Mesenchymal stem cell (in vitro differentiated cells and primary cell): ENCODE measurements around the gene PNCK.

Experiments used
- DNase-seq: peaks from one replicate; pipeline ENCODE4 v3.0.0-alpha.2; 2013
- H2AFZ ChIP-seq: one replicate; pipeline ENCODE4 v1.6.1; 2013; ENCODE audit warnings: low read depth, mild to moderate bottlenecking, control low read depth, inconsistent platforms, low read length, moderate library complexity
- H2AK5ac ChIP-seq: 2 replicates; pipeline ENCODE4 v1.6.1; 2013; ENCODE audit warnings: low read length, moderate library complexity, mild to moderate bottlenecking, inconsistent platforms; ENCODE audit not compliant: severe bottlenecking
- H2BK120ac ChIP-seq: one replicate; pipeline ENCODE4 v1.6.1; 2013; ENCODE audit warnings: low read depth, mild to moderate bottlenecking, inconsistent platforms, low read length, moderate library complexity
- H2BK12ac ChIP-seq, 2 experiments: one replicate each; pipeline ENCODE4 v1.6.1; 2013; ENCODE audit warnings: inconsistent platforms in 2 of 2, low read length in 2 of 2, mild to moderate bottlenecking in 2 of 2, moderate library complexity in 2 of 2, control low read depth in 1 of 2
- H2BK15ac ChIP-seq: one replicate; pipeline ENCODE4 v1.6.1; 2013; ENCODE audit warnings: mild to moderate bottlenecking, low read depth, inconsistent platforms; ENCODE audit not compliant: poor library complexity, severe bottlenecking
- H2BK5ac ChIP-seq: 2 replicates; pipeline ENCODE4 v1.6.1; 2013; ENCODE audit warnings: low read depth, mild to moderate bottlenecking, low read length, control low read depth, inconsistent platforms; ENCODE audit not compliant: poor library complexity, severe bottlenecking
- H3K14ac ChIP-seq, 2 experiments: one replicate each; pipeline ENCODE4 v1.6.1; 2013; ENCODE audit warnings: inconsistent platforms in 2 of 2, low read length in 2 of 2, control low read depth in 1 of 2, mild to moderate bottlenecking in 1 of 2, moderate library complexity in 1 of 2
- H3K18ac ChIP-seq, 2 experiments: one replicate each; pipeline ENCODE4 v1.6.1; 2013; ENCODE audit warnings: inconsistent platforms in 2 of 2, low read length in 2 of 2, control low read depth in 1 of 2, low read depth in 1 of 2, mild to moderate bottlenecking in 1 of 2
- H3K23ac ChIP-seq, 2 experiments: one replicate each; pipeline ENCODE4 v1.6.1; 2013; ENCODE audit warnings: inconsistent platforms in 2 of 2, low read length in 2 of 2, mild to moderate bottlenecking in 2 of 2, moderate library complexity in 2 of 2, control low read depth in 1 of 2
- H3K27ac ChIP-seq: 2 replicates; pipeline ENCODE4 v1.5.1; 2013; ENCODE audit warnings: mild to moderate bottlenecking, moderate library complexity, low read length, control low read depth, inconsistent platforms; ENCODE audit not compliant: poor library complexity, severe bottlenecking
- H3K27me3 ChIP-seq, 2 experiments: 2 replicates each; pipeline versions ENCODE4 v1.6.1 to v1.7.0; 2013; ENCODE audit warnings: low read length in 2 of 2, mild to moderate bottlenecking in 2 of 2, moderate library complexity in 2 of 2, control low read depth in 1 of 2, inconsistent platforms in 1 of 2; ENCODE audit not compliant: control insufficient read depth in 1 of 2, insufficient read depth in 1 of 2
- H3K36me3 ChIP-seq, 2 experiments: 2 replicates each; pipeline versions ENCODE4 v1.6.1 to v1.7.0; 2013; ENCODE audit warnings: low read length in 2 of 2, control low read depth in 1 of 2, inconsistent platforms in 1 of 2, low read depth in 1 of 2, mild to moderate bottlenecking in 1 of 2; ENCODE audit not compliant: insufficient read depth in 2 of 2, control insufficient read depth in 1 of 2
- H3K4ac ChIP-seq, 2 experiments: one replicate each; pipeline ENCODE4 v1.6.1; 2013; ENCODE audit warnings: inconsistent platforms in 2 of 2, low read length in 2 of 2, mild to moderate bottlenecking in 2 of 2, moderate library complexity in 2 of 2, control low read depth in 1 of 2, low read depth in 1 of 2
- H3K4me1 ChIP-seq: 2 replicates; pipeline ENCODE4 v1.6.1; 2013; ENCODE audit warnings: low read depth, low read length, control low read depth; ENCODE audit not compliant: control insufficient read depth, insufficient read depth
- H3K4me2 ChIP-seq: 2 replicates; pipeline ENCODE4 v1.6.1; 2013; ENCODE audit warnings: low read length, mild to moderate bottlenecking, inconsistent platforms; ENCODE audit not compliant: poor library complexity, severe bottlenecking
- H3K4me3 ChIP-seq, 2 experiments: 2 replicates each; pipeline versions ENCODE4 v1.5.1 to v1.7.0; 2013; ENCODE audit warnings: low read length in 2 of 2, mild to moderate bottlenecking in 2 of 2, control low read depth in 1 of 2, low read depth in 1 of 2; ENCODE audit not compliant: insufficient read depth in 1 of 2
- H3K79me1 ChIP-seq: replicated peaks from 2 replicates; pipeline ENCODE4 v1.6.1; 2013; ENCODE audit warnings: mild to moderate bottlenecking, control low read depth, low read length, inconsistent platforms; ENCODE audit not compliant: poor library complexity, severe bottlenecking
- H3K9ac ChIP-seq: 2 replicates; pipeline ENCODE4 v1.7.0; 2013; ENCODE audit warnings: mild to moderate bottlenecking, low read length, moderate library complexity
- H3K9me3 ChIP-seq: 2 replicates; pipeline ENCODE4 v1.7.0; 2013; ENCODE audit warnings: mild to moderate bottlenecking, low read length; ENCODE audit not compliant: control insufficient read depth
- H4K8ac ChIP-seq: one replicate; pipeline ENCODE4 v1.6.1; 2013; ENCODE audit warnings: inconsistent platforms, mild to moderate bottlenecking, low read length, moderate library complexity
- H4K91ac ChIP-seq: one replicate; pipeline ENCODE4 v1.6.1; 2013; ENCODE audit warnings: mild to moderate bottlenecking, low read length, inconsistent platforms
- WGBS: methylation state at CpG from one replicate; pipeline ENCODE4 v1.1.7; 2013; ENCODE audit warnings: mixed read lengths; 5-methylcytosine and 5-hydroxymethylcytosine counted together

Gene PNCK

DNA sequence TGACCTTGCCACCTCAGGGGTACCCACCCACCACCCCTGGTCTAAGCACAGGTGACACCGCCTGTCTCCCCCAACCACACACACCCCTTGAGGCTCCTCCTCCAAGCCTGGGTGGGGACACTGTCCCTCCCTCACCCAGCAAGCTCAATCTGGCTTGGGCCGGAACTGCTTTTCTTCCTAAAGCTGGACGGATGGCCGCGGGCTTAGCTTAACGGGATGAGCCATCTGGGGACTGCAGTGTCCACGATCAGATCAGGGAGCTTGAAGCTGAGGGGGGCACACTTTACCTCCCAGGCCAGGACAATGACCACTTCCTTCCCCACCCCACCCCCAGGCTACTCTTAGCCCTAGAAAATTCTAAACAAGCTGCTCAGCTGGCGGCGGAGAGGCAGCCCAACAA is 13.1 kb upstream of the PNCK start:
- 56% methylated on average over 6 of the region's 9 CpGs for WGBS

DNA sequence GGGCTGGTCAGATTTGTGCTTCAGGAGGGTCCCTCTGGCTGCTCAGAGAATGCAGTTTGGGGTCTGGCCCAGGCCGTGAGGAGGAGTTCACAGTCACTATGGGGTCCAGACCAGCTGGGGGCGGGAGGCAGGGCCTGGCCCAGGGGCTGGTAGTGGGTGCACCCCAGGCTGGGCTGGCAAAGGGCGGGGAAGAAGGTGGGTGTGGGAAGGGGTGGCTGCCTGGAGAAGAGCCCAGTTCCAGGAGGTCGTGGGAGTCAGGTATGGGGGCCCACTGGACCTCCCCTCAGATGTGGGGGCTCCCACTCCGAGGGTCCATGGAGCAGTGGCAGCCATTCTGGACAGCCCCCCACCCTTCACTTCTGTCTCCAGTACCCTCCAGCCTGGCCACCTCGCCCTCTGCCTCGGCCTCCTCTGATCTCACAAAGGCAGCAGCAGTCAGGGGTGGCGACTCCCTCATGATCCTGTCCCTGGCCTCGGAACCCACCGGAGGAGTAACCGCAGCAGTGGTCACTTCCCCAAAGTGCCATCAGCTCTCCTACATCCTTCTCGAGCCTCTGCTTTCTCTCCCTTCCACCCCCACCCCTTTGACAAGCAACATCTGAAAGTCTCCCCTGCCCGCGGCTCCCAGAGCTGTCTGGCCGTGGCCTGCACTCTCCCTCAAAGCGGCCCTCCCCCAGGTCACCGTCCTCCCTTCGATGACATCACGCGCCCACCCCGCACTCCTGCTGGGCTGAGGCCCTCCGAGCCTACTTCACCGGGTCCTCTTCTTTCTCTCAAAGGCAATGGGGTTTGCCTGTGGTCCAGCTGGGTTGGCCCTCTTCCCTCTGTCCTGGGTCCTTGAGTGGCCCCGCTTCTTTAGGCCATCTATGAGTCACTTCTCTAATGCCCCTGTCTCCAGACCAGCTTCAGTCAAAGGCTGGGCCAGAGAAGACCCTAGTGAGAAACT is 12.4 kb upstream of the PNCK start:
- H3K79me1 ChIP-seq: no peaks in the 10 kb centered on the region
- H2BK12ac ChIP-seq: no peak overlapping the region
- no peak for DNase-seq
- H2BK15ac ChIP-seq: no peak overlapping the region
- H2AK5ac ChIP-seq: no peak overlapping the region
- peak overlapping the region in 1 of 2 experiments; percentile 28 for H3K14ac ChIP-seq
- no peak overlapping the region for H3K4me3 ChIP-seq
- H3K27ac ChIP-seq: no peak overlapping the region
- H3K4ac ChIP-seq: no peak overlapping the region
- peaks cover 5% of the 10 kb centered on the region for H3K9me3 ChIP-seq
- H4K91ac ChIP-seq: no peak overlapping the region
- H3K4me2 ChIP-seq: no peak overlapping the region
- H2BK120ac ChIP-seq: no peak overlapping the region
- H3K23ac ChIP-seq: no peak overlapping the region
- no peak overlapping the region for H2BK5ac ChIP-seq
- no peak overlapping the region for H4K8ac ChIP-seq
- peaks cover 14% of the 10 kb centered on the region for H3K4me1 ChIP-seq
- no peak overlapping the region for H2AFZ ChIP-seq
- peaks cover 11 to 29% of the 10 kb centered on the region in 2 experiments for H3K27me3 ChIP-seq
- whole genome bisulfite sequencing: 57% methylated on average over 22 of the region's 24 CpGs
- H3K36me3 ChIP-seq: no peaks in the 10 kb centered on the region
- peak overlapping the region in 1 of 2 experiments; percentile 21 for H3K18ac ChIP-seq
- H3K9ac ChIP-seq: no peak overlapping the region

More for the DNA sequence above, 13.1 kb upstream of the PNCK start:
- no peak overlapping the region for H3K4ac ChIP-seq
- peaks cover 11 to 22% of the 10 kb centered on the region in 2 experiments for H3K27me3 ChIP-seq
- no peak overlapping the region for H2AFZ ChIP-seq
- H2BK120ac ChIP-seq: no peak overlapping the region
- H3K27ac ChIP-seq: no peak overlapping the region
- H2BK5ac ChIP-seq: no peak overlapping the region
- H3K4me3 ChIP-seq: no peak overlapping the region
- no peak overlapping the region for H3K23ac ChIP-seq
- no peaks in the 10 kb centered on the region for H3K79me1 ChIP-seq
- no peak overlapping the region for H3K9ac ChIP-seq
- H2AK5ac ChIP-seq: no peak overlapping the region
- H3K4me2 ChIP-seq: no peak overlapping the region
- peak overlapping the region in 1 of 2 experiments; percentile 52 for H3K18ac ChIP-seq
- H3K4me1 ChIP-seq: peaks cover 16% of the 10 kb centered on the region
- H3K14ac ChIP-seq: no peak overlapping the region
- no peak overlapping the region for H2BK15ac ChIP-seq
- H3K9me3 ChIP-seq: peaks cover 5% of the 10 kb centered on the region
- no peak overlapping the region for H4K91ac ChIP-seq
- no peak overlapping the region for H2BK12ac ChIP-seq
- H3K36me3 ChIP-seq: peaks cover 0 to 5% of the 10 kb centered on the region in 2 experiments
- no peak for DNase-seq
- no peak overlapping the region for H4K8ac ChIP-seq

DNA sequence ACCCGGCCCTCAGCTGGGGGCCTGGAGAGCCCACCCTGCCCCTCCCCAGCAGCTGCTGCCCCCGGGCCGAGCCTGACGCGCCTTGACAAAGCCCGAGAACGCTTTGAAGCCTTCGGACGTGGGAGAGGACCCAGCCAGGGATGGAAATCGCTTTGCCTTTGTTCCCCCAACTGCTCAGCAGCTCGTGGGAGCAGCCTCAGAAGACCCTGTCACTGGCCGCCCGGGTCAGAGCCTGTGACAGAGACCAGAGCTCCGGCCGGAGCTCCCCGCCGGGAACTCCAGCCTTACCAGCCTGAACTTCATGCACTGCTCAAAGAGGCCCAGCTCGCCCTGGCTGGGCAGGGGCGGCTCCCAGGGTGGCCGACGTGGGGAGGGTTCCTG is 11.5 kb upstream of the PNCK start:
- Histone ChIP-seq H4K91ac (no peak overlapping the region), H3K23ac (no peak overlapping the region), H2AFZ (no peak overlapping the region), H4K8ac (no peak overlapping the region), H2BK15ac (no peak overlapping the region), H3K9me3 (peaks cover 5% of the 10 kb centered on the region), H2BK120ac (no peak overlapping the region), H3K9ac (no peak overlapping the region), H3K18ac (no peak overlapping the region), H2AK5ac (no peak overlapping the region), H3K4me3 (no peak overlapping the region), H3K79me1 (no peaks in the 10 kb centered on the region), H2BK5ac (no peak overlapping the region), H3K4me1 (peaks cover 12% of the 10 kb centered on the region), H3K27me3 (peaks cover 11 to 32% of the 10 kb centered on the region in 2 experiments), H3K4ac (no peak overlapping the region), H3K36me3 (no peaks in the 10 kb centered on the region), H3K27ac (no peak overlapping the region), H2BK12ac (no peak overlapping the region), H3K14ac (no peak overlapping the region), H3K4me2 (no peak overlapping the region)
- 14% methylated on average over 12 of the region's 21 CpGs for WGBS
- DNase-seq: no peak

DNA sequence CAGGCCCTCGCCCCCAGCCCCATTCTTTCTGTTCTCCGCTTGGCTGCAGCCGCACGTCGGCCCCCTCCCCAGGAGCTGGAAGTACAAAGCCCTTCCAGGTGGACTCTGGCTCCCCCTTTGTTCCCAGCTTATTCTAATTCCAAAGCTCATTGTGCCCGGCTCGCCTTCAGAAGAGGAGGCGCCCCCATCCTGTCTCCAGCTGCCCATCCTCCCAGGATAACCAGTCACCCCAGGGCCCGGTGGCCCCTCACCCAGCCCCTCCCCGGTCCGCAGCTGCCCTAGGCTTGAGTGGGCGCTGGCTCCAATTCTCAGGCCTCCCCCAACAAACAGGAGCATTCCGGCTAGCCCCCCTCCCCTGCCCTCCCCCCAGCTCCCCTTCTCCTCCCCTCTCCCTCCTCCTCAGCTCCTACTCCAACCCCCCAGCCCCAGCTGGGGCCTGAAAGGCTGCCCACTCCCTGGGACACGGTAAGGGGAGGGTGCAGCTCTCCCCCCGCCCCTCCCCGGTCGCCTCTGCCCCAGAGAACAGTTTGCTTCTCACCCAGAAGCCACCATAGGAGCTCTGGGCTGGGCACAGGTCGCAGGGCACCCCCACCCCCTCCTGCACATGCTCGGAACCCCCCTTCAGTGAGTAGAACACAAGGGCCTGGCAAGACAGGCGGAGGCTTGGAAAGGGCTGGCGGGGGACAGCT is 11.0 kb upstream of the PNCK start:
- Histone ChIP-seq H3K4me3 (no peak overlapping the region), H4K91ac (no peak overlapping the region), H4K8ac (no peak overlapping the region), H3K4me1 (peaks cover 8% of the 10 kb centered on the region), H2AFZ (no peak overlapping the region), H3K18ac (no peak overlapping the region), H2BK15ac (no peak overlapping the region), H3K27me3 (peaks cover 11 to 37% of the 10 kb centered on the region in 2 experiments), H3K79me1 (no peaks in the 10 kb centered on the region), H3K14ac (no peak overlapping the region), H3K23ac (no peak overlapping the region), H3K27ac (no peak overlapping the region), H2BK120ac (no peak overlapping the region), H2BK5ac (no peak overlapping the region), H3K9ac (no peak overlapping the region), H2AK5ac (no peak overlapping the region), H2BK12ac (no peak overlapping the region), H3K4me2 (no peak overlapping the region), H3K4ac (no peak overlapping the region), H3K9me3 (peaks cover 5% of the 10 kb centered on the region), H3K36me3 (no peaks in the 10 kb centered on the region)
- WGBS: 42% methylated on average over 16 of the region's 21 CpGs
- DNase-seq: no peak
